ENCODE results near the gene PRRT1.
A peak's percentile ranks its signal among the peaks of the same experiment; 100 is the strongest.

Gene PRRT1

GRCh38 chr6:32164295-32164694 lies 12.6 kb upstream of the PRRT1 start, which contains the start of gene EGFL8:
Gene EGFL8 (plus strand): TSS chr6:32164595. CDS start chr6:32166166, 1,571 bp downstream.
- no peak for FAIRE-seq
- TF ChIP-seq POLR2AphosphoS5 (IDR thresholded peaks at IDR 0.05; ENCODE audit: low read depth, low read length) = no peak
- TF ChIP-seq PAX5 (IDR thresholded peaks at IDR 0.05; ENCODE audit: insufficient read depth, low read length, severe bottlenecking) = no peak
- DNase-seq (ENCODE audit: insufficient read length, low spot score) = no peak

- no peak for DNase-seq (ENCODE audit: insufficient read length, low spot score)
- FAIRE-seq = no peak
- TF ChIP-seq POLR2AphosphoS5 (IDR thresholded peaks at IDR 0.05; ENCODE audit: low read depth, low read length) (no peak), POU2F2 (IDR thresholded peaks at IDR 0.05; ENCODE audit: low read depth, low read length) (no peak), PAX5 (IDR thresholded peaks at IDR 0.05; ENCODE audit: insufficient read depth, low read length, severe bottlenecking) (no peak), POLR2A (IDR thresholded peaks at IDR 0.05; ENCODE audit: low read depth, low read length) (no peak), TAF1 (IDR thresholded peaks at IDR 0.05; ENCODE audit: low read depth, low read length) (no peak), SPI1 (IDR thresholded peaks at IDR 0.05; ENCODE audit: low read depth, low read length) (no peak)
These were observed 12.0 kb upstream of the PRRT1 start for GRCh38 chr6:32163559-32164258.

DNA sequence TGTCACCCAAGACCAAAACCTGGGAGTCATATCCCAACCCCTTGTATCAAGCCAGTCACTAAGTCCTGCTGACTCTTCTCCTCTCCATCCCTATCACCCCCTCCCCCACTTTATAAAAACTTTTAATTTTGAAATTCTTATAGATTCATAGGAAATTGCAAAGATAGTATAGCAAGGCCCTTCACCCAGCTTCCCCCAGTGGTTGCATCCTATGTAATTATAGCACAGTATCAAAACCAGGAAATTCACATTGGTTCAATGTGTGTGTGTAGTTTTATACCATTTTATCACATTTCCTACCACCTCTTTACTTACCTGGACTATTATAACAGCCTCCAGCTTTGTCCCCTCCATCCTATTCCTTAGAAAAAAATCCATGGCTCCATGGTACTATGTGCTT lies 6.3 kb upstream of the PRRT1 start:
- FAIRE-seq (no peak), DNase-seq (ENCODE audit: insufficient read length, low spot score) (no peak)
- no peak for TF ChIP-seq PAX5 (IDR thresholded peaks at IDR 0.05; ENCODE audit: insufficient read depth, low read length, severe bottlenecking)
- TF ChIP-seq POU2F2 (IDR thresholded peaks at IDR 0.05; ENCODE audit: low read depth, low read length) = no peak
- TF ChIP-seq TAF1 (IDR thresholded peaks at IDR 0.05; ENCODE audit: low read depth, low read length) = no peak
- TF ChIP-seq POLR2A (IDR thresholded peaks at IDR 0.05; ENCODE audit: low read depth, low read length) = no peak
- no peak for TF ChIP-seq SPI1 (IDR thresholded peaks at IDR 0.05; ENCODE audit: low read depth, low read length)
- no peak for TF ChIP-seq POLR2AphosphoS5 (IDR thresholded peaks at IDR 0.05; ENCODE audit: low read depth, low read length)

GRCh38 chr6:32156891-32157290 lies 5.2 kb upstream of the PRRT1 start:
- DNase-seq (ENCODE audit: insufficient read length, low spot score) (no peak), FAIRE-seq (no peak)
- TF ChIP-seq POU2F2 (IDR thresholded peaks at IDR 0.05; ENCODE audit: low read depth, low read length) (no peak), PAX5 (IDR thresholded peaks at IDR 0.05; ENCODE audit: insufficient read depth, low read length, severe bottlenecking) (no peak), SPI1 (IDR thresholded peaks at IDR 0.05; ENCODE audit: low read depth, low read length) (no peak), POLR2AphosphoS5 (IDR thresholded peaks at IDR 0.05; ENCODE audit: low read depth, low read length) (no peak), POLR2A (IDR thresholded peaks at IDR 0.05; ENCODE audit: low read depth, low read length) (no peak), TAF1 (IDR thresholded peaks at IDR 0.05; ENCODE audit: low read depth, low read length) (no peak)

DNA sequence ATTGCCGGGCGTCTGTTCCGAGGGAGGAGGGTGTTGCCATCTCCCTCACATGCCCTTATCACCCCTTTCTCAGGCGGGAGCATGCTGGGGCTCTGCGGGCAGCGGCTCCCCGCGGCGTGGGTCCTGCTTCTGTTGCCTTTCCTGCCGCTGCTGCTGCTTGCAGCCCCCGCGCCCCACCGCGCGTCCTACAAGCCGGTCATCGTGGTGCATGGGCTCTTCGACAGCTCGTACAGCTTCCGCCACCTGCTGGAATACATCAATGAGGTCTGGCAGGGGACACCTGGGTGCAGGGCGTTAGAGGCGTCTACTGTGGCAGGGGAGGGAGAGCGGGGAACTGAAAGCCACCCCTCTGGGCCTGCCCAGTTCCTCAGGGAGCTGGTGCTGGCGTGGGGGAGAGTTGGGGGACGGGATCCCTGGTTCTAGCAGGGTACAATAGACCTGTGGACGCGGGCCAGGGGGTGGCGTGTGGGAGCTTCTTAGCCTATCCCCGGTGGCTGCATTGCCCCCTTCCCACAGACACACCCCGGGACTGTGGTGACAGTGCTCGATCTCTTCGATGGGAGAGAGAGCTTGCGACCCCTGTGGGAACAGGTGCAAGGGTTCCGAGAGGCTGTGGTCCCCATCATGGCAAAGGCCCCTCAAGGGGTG lies 2.9 kb upstream of the PRRT1 start:
- DNase-seq (ENCODE audit: insufficient read length, low spot score) (peak; percentile 83), FAIRE-seq (peak; percentile 82)
- no peak for TF ChIP-seq PAX5 (IDR thresholded peaks at IDR 0.05; ENCODE audit: insufficient read depth, low read length, severe bottlenecking)
- peak; percentile 46 for TF ChIP-seq SPI1 (IDR thresholded peaks at IDR 0.05; ENCODE audit: low read depth, low read length)

GRCh38 chr6:32153564-32154513 lies 2.1 kb upstream of the PRRT1 start, which contains the start of gene PPT2:
Gene PPT2 (plus strand): TSS chr6:32154141. CDS start chr6:32154595, 454 bp downstream.
- TF ChIP-seq TAF1 (IDR thresholded peaks at IDR 0.05; ENCODE audit: low read depth, low read length) (peak; percentile 21; the same call in 1 of the 2 replicates), POLR2AphosphoS5 (IDR thresholded peaks at IDR 0.05; ENCODE audit: low read depth, low read length) (no peak)
- FAIRE-seq = peak; percentile 78
- peak; percentile 69 for DNase-seq (ENCODE audit: insufficient read length, low spot score)

DNA sequence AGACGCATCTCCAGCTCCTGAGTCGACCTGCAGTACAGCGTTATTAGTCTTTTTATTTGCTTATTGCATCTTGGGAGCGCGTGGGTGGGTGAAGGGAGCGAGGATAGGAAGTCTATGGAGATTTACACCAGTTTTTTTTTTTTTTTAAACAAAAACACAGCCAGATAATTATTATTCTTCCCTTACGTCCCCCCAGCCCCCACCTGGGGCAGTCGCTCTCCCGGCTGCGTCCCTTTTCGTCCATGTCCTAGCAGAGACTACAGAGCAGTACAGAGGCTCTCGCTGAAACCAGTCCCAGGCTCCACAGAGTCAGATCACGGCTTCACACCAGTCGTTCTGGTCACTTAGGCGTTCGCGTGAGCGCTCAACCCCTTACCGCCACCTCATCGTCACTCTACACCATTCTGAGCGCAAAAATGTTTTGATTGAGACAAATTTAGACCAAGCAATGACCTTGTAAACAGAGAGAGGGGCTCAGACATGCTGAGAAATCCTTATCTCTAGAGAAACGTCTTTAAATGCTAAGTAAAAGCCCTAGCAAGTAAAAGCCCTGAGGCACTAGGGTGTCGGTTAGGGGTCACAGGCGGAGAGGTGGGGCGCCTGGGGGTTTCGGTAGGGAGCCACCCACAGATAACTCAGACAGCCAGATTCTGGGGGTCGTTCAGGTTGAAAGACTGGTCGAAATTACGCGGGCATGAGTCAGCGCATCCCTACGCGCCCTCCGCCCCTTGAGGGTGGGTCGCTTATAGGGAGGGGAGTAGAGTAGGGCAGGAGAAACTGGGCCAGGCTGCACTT lies 1.2 kb upstream of the PRRT1 start:
- no peak for FAIRE-seq
- DNase-seq (ENCODE audit: insufficient read length, low spot score) = no peak
- TF ChIP-seq POLR2AphosphoS5 (IDR thresholded peaks at IDR 0.05; ENCODE audit: low read depth, low read length) (no peak), TAF1 (IDR thresholded peaks at IDR 0.05; ENCODE audit: low read depth, low read length) (no peak), POU2F2 (IDR thresholded peaks at IDR 0.05; ENCODE audit: low read depth, low read length) (no peak), POLR2A (IDR thresholded peaks at IDR 0.05; ENCODE audit: low read depth, low read length) (no peak), SPI1 (IDR thresholded peaks at IDR 0.05; ENCODE audit: low read depth, low read length) (no peak)

DNA sequence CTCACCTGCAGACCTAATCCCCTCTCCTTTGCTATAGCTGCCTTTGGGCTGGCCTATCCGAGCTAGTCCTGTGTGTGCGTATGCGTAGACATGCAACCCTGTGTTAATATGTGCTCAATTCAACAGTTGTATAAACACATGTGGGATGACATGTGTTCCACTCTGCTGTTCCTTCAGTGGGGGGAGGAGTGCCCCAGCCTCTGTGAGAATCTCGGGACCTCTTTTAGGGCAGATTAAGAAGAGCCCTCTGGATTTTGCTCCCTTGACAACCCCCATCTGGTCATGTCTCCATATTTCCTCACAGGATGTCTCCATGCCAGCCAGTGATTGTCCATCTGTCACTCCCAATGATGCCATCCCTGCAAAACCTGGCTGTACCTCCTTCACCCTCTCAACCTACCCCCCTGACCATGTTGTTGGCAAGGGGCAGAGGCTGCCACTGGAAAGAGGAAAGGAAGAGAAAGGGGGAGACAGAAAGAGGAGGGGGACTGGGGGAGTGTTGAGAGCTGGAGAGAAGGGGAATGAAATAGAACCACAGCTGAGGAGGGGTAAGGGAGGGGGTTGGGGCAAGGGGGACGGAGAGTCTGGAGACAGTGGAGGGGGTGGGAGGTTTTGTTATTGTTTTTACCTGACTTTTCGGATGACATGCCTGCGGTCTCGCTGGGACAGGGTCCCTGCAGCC lies 417 bp downstream of the PRRT1 start:
- TF ChIP-seq PAX5 (IDR thresholded peaks at IDR 0.05; ENCODE audit: insufficient read depth, low read length, severe bottlenecking) (no peak), POLR2AphosphoS5 (IDR thresholded peaks at IDR 0.05; ENCODE audit: low read depth, low read length) (no peak), POLR2A (IDR thresholded peaks at IDR 0.05; ENCODE audit: low read depth, low read length) (no peak), SPI1 (IDR thresholded peaks at IDR 0.05; ENCODE audit: low read depth, low read length) (no peak), POU2F2 (IDR thresholded peaks at IDR 0.05; ENCODE audit: low read depth, low read length) (no peak), TAF1 (IDR thresholded peaks at IDR 0.05; ENCODE audit: low read depth, low read length) (no peak)
- no peak for FAIRE-seq
- DNase-seq (ENCODE audit: insufficient read length, low spot score) = no peak
